ENCODE results near the gene ENDOG.
A peak's percentile ranks its signal among the peaks of the same experiment; 100 is the strongest.
"Not testable (repeated sequence)": the region's sequence is repeated elsewhere in the genome, so short reads cannot be mapped to it uniquely, and the experiment has no call there.

ENDOG gene

DNA sequence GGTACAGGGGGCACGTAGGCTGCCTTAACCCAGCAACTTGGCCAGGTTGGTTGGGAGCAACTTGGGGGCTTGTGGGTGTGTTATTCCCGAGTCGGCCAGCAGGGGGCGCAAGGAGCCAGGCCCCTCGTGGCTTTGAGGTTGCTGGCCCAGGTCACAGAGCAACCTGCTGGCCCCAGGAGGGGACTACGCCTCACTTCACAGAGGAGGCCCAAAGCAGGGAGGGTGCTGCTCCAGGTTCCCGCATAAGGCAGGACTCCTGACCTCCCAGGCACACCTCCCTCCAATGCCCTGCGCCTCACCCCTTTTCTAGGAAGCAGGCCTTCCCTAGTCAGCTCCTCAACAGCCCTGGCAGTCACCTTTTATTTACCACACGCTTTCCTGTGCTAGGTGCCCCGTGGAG is 45.3 kb downstream of the ENDOG start:
- peak overlapping the region; percentile 73 for H3K27ac ChIP-seq
- TF ChIP-seq ZFX (IDR thresholded peaks at IDR 0.05), result no peak
- TF ChIP-seq, protein P1, sequence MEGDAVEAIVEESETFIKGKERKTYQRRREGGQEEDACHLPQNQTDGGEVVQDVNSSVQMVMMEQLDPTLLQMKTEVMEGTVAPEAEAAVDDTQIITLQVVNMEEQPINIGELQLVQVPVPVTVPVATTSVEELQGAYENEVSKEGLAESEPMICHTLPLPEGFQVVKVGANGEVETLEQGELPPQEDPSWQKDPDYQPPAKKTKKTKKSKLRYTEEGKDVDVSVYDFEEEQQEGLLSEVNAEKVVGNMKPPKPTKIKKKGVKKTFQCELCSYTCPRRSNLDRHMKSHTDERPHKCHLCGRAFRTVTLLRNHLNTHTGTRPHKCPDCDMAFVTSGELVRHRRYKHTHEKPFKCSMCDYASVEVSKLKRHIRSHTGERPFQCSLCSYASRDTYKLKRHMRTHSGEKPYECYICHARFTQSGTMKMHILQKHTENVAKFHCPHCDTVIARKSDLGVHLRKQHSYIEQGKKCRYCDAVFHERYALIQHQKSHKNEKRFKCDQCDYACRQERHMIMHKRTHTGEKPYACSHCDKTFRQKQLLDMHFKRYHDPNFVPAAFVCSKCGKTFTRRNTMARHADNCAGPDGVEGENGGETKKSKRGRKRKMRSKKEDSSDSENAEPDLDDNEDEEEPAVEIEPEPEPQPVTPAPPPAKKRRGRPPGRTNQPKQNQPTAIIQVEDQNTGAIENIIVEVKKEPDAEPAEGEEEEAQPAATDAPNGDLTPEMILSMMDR (conservative IDR thresholded peaks at IDR 0.05), result peak; percentile 97

DNA sequence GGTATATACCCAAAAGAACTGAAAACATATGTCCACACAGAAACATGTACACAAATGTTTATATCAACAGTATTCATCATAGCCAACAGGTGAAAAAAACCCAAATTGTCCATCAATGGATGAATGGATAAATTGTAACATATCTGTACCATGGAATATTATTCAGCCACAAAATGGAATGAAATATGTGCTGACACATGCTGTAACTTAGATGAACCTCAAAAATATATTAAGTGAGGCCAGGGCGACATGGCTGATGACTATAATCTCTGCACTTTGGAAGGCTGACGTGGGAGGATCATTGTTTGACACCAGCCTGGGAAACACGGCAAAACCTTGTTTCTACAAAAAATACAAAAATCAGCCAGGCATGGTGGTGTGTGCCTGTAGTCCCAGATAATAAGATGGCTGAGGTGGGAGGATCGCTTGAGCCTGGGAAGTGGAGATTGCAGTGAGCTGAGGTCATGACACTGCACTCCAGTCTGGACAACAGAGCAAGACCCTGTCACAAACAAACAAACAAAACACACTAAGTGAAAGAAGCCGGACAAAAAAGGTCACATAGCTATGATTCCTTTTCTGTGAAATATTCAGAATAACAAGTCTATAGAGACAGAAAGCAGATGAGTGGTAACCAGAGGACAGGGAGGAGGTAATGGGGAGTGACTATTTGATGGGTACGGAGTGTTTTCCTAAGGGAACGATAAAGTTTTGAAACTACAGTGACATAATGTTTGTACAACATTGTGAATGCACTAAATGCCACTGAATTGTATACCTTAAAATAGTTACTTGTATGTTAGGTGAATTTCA is 52.0 kb downstream of the ENDOG start:
- TF ChIP-seq, protein P1 (conservative IDR thresholded peaks at IDR 0.05), result no peak
- no peak for TF ChIP-seq ZFX (IDR thresholded peaks at IDR 0.05)

DNA sequence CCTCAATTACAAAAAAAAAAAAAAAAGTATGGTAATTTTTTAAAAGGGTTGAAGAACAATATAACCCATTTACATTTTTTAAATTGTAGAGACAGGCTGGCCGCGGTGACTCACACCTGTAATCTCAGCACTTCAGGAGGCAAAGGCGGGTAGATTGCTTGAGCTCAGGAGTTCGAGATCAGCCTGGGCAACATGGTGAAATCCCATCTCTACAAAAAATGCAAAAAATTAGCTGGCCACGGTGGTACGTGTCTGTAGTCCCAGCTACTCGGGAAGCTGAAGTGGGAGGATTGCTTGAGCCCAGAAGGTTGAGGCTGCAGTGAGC is 52.6 kb downstream of the ENDOG start:
- H3K27ac ChIP-seq, result not testable (repeated sequence)

More for the DNA sequence above, 52.0 kb downstream of the ENDOG start:
- no peak overlapping the region for H3K27ac ChIP-seq

Measured in C4-2B (cell line).